ENCODE data around the gene MFSD11.
A peak's percentile ranks its signal among the peaks of the same experiment; 100 is the strongest.
"Not testable (repeated sequence)": the region's sequence is repeated elsewhere in the genome, so short reads cannot be mapped to it uniquely, and the experiment has no call there.

The MFSD11 gene

GRCh38 chr17:76752006-76752405, 14.1 kb downstream of the MFSD11 start:
- DNase-seq = no peak

GRCh38 chr17:76753061-76753961, 15.4 kb downstream of the MFSD11 start:
- no peak for DNase-seq

- no peak for DNase-seq
Measured at GRCh38 chr17:76755285-76755684, 17.4 kb downstream of the MFSD11 start.

- no peak for DNase-seq
Measured at GRCh38 chr17:76757256-76757655, 19.3 kb downstream of the MFSD11 start.

DNA sequence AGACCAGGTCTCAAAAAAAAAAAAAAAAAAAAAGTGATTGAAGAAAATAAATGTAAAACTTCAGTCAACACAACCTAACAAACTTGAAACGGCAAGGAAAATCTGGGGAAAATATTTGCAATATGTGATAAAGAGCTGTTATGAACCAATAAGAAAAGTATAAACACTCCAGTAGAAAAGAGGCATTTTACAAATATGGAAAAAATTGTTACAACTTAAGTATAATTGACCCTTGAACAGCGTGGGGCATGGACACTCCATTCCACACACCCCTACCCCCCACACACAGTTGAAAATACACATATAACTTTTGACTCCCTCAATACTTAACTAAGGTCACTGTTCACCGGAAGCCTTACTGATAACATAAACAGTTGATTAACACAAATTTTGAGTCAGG, 20.7 kb downstream of the MFSD11 start:
- no peak for DNase-seq

DNA sequence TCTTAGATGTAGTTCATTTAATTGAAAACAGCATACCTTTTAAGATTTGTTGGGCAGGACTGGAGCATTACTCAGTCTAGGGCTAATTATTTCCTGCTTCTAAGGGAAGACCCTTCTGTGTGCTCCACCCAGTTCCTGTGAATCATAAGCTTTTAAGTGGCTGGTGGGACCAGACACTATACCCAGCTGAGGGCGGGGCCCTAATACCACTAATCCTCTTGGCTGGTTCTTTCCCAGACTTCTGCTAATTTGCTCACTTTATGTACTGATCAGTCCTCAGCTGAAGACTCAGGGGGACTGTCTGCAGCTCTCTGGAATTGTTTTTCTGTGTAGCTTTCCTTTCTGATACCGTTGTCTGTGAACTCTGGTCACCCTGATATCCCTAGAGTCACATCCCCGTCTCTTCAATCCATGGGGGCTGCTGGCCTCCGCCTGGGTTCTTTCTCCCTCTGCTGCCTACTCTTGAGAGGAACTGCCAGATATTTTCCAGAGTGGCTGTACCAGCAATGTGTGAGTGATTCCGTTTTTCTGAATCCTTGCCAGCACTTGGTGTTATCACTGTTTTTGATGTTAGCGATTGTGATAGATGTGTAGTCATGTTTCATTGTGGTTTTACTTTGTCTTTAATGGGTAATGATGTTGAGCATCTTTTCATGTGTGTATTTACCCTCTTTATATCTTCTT, 35.1 kb downstream of the MFSD11 start:
- peak; percentile 59 for DNase-seq

- no peak for DNase-seq
Measured at GRCh38 chr17:76775021-76775600, 37.2 kb downstream of the MFSD11 start.

- no peak for DNase-seq
Measured at GRCh38 chr17:76781056-76781982, 43.4 kb downstream of the MFSD11 start.

GRCh38 chr17:76783146-76783545, 45.2 kb downstream of the MFSD11 start:
- DNase-seq = no peak

DNA sequence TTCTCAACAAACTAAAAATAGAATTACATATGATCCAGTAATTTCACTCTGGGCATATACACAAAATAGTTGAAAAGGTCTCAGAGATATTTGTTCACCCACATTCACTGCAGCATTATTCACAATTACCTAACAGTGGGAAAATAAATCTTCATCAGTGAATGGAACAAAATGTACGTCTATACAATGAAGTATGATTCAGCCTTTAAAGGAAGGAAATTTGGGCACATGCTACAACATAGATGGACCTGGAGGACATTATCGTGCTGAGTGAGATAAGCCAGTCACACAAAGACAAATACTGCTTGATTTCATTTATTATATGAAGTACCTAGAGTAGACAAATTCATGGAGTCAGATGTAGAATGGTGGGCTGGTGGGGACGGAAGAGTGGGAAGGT, 47.0 kb downstream of the MFSD11 start:
- no peak for DNase-seq

DNA sequence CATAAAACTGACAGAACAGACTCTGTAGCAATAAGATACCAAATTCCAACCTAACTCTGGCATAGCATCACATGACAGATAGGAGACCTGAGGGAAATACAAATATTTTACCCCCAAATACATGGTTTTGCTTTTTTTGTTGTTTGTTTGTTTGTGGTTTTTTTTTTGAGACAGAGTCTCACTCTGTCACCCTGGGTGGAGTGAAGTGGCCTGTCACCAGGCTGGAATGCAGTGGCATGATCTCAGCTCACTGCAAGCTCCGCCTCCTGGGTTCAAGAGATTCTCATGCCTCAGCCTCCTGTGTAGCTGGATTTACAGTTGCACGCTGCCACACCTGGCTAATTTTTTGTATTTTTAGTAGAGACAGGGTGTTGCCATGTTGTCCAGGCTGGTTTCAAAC, 49.9 kb downstream of the MFSD11 start:
- DNase-seq = not testable (repeated sequence)

- no peak for DNase-seq
Measured at GRCh38 chr17:76789235-76789788, 51.4 kb downstream of the MFSD11 start.

GRCh38 chr17:76791053-76791980, 53.4 kb downstream of the MFSD11 start:
- peak; percentile 14 for DNase-seq

- no peak for DNase-seq
Measured at GRCh38 chr17:76792348-76792747, 54.4 kb downstream of the MFSD11 start.

DNA sequence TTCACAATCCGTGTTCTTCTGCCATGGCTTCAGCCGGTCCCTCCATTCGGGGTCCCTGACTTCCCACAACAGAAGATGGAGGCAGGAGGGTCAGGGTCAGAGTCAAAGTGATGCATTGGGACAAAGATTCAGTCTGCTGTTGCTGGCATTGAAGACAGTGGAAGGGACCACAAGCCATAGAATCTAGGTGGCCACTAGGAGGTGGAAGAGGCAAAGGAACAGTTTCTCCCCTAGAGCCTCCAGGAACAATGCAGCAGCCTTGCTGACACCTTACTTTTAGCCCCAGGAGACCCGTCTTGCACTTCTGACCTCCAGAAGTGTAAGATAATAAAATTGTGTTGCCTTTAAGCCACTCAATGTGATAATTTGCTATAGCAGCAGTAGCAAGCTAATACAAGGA, 55.9 kb downstream of the MFSD11 start:
- no peak for DNase-seq

- no peak for DNase-seq
Measured at GRCh38 chr17:76796081-76796480, 58.2 kb downstream of the MFSD11 start.

DNA sequence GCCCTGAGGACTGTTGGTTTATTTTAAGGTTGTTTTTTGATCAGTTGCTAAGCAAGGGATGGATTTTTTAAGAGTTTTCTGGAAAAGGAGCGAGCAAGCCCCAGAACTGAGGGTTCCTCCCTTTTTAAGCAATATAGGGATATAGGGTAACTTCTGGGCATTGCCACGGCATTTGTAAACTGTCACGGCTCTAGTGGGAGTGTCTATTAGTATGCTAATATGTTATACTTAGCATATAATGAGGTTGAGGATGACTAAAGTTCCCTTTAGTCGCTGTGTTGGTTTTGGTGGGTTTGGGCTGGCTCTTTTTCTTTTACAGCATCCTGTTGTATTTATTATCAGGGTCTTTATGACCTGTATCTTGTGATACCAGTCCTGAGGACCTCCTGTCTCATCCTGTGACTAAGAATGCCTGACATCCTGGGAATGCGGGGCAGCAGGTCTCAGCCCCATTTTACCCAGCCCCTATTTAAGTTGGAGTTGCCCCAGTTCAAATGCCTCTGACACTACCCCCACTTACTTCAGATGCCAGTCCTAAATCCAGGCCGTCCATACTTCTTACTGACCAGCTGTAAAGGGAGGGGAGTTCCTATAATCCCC, 59.4 kb downstream of the MFSD11 start:
- DNase-seq = no peak

DNA sequence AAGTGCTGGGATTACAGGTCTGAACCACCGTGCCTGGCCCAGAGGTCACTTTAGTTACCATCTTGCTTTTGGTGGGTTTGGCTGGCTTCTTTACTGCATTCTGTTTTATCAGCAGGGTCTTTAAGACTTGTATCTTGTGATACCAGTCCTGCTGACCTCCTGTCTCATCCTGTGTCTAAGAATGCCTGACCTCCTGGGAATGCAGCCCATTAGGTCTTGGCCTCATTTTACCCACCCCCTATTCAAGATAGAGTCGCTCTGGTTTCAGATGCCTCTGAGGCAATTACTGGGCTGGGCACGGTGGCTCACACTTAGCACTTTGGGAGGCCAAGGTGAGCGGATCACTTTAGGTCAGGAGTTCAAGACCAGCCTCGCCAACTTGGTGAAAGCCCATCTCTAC, 63.8 kb downstream of the MFSD11 start:
- no peak for DNase-seq

GRCh38 chr17:76805319-76805718, 67.4 kb downstream of the MFSD11 start:
- DNase-seq = no peak

GRCh38 chr17:76806151-76806550, 68.2 kb downstream of the MFSD11 start:
- DNase-seq = not testable (repeated sequence)

DNA sequence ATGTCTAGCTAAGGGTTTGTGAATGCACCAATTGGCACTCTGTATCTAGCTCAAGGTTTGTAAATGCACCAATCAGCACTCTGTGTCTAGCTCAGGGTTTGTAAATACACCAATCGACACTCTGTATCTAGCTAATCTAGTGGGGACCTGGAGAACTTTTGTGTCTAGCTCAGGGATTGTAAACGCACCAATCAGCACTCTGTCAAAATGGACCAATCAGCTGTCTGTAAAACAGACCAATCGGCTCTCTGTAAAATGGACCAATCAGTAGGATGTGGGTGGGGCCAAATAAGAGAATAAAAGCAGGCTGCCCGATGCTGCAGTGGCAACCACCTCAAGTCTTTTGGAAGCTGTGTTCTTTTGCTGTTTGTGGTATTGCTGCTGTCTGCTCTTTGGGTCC, 68.8 kb downstream of the MFSD11 start:
- not testable (repeated sequence) for DNase-seq

All from amniotic stem cell (primary cell).